Adrenal gland (tissue), 12 donors: ENCODE results near the gene TCERG1L. TPM values are rescaled to one million over a fixed set of nuclear protein-coding genes. Genes with fewer than 3 reads are reported as not detected.

Experiments used
- DNase-seq, 7 donors: peaks; one replicate each; pipeline ENCODE4 v3.0.0-alpha.2; 2019 to 2020
- H3K27ac ChIP-seq, 5 donors: fragments of 200-600 bp; sonication (generic) in 4 of 5; 1 replicate in 3 of 5; 2 replicates in 2 of 5; pipeline versions ENCODE4 v1.5.1 to v1.8.0; 2016 to 2020; ENCODE audit warnings: mild to moderate bottlenecking in 1 of 5
- H3K27me3 ChIP-seq: fragments of 200-600 bp; 2 replicates; pipeline ENCODE4 v1.8.0; 2021
- H3K36me3 ChIP-seq, 2 donors: fragments of 200-600 bp; replicated peaks in 1 of 2; 1 replicate in 1 of 2; 2 replicates in 1 of 2; pipeline versions ENCODE4 v1.5.1 to v1.8.0; 2018 to 2022
- H3K4me1 ChIP-seq, 2 donors: fragments of 200-600 bp; replicated peaks in 1 of 2; 1 replicate in 1 of 2; 2 replicates in 1 of 2; pipeline versions ENCODE4 v1.5.1 to v1.8.0; 2018 to 2021
- H3K4me3 ChIP-seq, 4 donors: fragments of 200-600 bp; sonication (generic) in 3 of 4; one replicate each; pipeline ENCODE4 v1.5.1; 2016 to 2018
- H3K9me3 ChIP-seq, 3 donors: fragments of 200-600 bp; sonication (generic) in 1 of 3; replicated peaks in 1 of 3; 1 replicate in 2 of 3; 2 replicates in 1 of 3; pipeline versions ENCODE4 v1.5.1 to v1.8.0; 2016 to 2021
- POLR2A ChIP-seq, 2 donors: fragments of 450-650 bp; IDR thresholded peaks; one replicate each; pipeline ENCODE4 v1.6.1; 2017; ENCODE audit warnings: antibody characterized with exemption in 2 of 2, mild to moderate bottlenecking in 2 of 2, moderate library complexity in 1 of 2
- WGBS, 4 donors: extraction: QIAGEN DNeasy Blood & Tissue Kit in 2 of 4; methylation state at CpG; one replicate each; pipeline versions ENCODE4 v1.1.5 to v1.1.7; 2013 to 2017; 5-methylcytosine and 5-hydroxymethylcytosine counted together
- intact Hi-C, 2 donors: fragments of 100-400 bp; cut with DNase I; formaldehyde crosslinking; loops; one replicate each; pipeline versions ENCODE4 v1.14.1 to v1.15.0; 2022 to 2023
- polyA plus RNA-seq, 3 donors: library from polyadenylated mRNA; stranded (reverse); fragments of 200-250 nt in 2 of 3; fragments of 350-450 nt in 1 of 3; fragmentation: Illumina TruSeq in 1 of 3; extraction: RNeasy Lipid Tissue Mini Kit (QIAGEN cat#74804) in 1 of 3; gene quantifications; one replicate each; pipeline ENCODE4 v1.2.3, GENCODE V29; 2013 to 2014
- total RNA-seq, 9 donors: library from RNA; depleted of rRNA in 4 of 9; stranded (reverse); fragments of >200 nt in 4 of 9; fragments of 120-200 nt in 1 of 9; fragmentation: NEBNext Ultra II Directional in 1 of 9; extraction: Animal tissue kit (Norgen Biotek cat#: 25700) in 1 of 9; gene quantifications; one replicate each; pipeline versions ENCODE4 v1.1.0 to v1.2.4, GENCODE V29; 2013 to 2023
- TF ChIP-seq, protein P1 (sequence below), 6 experiments: fragments of 450-650 bp in 4 of 6; fragments of 200-600 bp in 2 of 6; sonication (generic) in 1 of 6; IDR thresholded peaks; 1 replicate in 5 of 6; 2 replicates in 1 of 6; pipeline versions ENCODE4 v1.5.1 to v1.8.0; 2016 to 2021; ENCODE audit warnings: antibody characterized with exemption in 6 of 6, mild to moderate bottlenecking in 2 of 6, moderate library complexity in 1 of 6
- donor health status: healthy with polysubstance abuse.
- donor health status: Bipolar disorder and iron deficiency.
- donor health status: DM: yes; HTN: yes; CAD: no.
- donor health status: DM: no; HTN: no; CAD: no.
- donor health status: DM: no; HTN: no; CAD: no.
- donor health status: DM: yes; HTN: yes; CAD: no.

The TCERG1L gene
- total and polyA plus RNA-seq, 12 donors: 0.17 to 3.4 (median 0.97) TPM

DNA sequence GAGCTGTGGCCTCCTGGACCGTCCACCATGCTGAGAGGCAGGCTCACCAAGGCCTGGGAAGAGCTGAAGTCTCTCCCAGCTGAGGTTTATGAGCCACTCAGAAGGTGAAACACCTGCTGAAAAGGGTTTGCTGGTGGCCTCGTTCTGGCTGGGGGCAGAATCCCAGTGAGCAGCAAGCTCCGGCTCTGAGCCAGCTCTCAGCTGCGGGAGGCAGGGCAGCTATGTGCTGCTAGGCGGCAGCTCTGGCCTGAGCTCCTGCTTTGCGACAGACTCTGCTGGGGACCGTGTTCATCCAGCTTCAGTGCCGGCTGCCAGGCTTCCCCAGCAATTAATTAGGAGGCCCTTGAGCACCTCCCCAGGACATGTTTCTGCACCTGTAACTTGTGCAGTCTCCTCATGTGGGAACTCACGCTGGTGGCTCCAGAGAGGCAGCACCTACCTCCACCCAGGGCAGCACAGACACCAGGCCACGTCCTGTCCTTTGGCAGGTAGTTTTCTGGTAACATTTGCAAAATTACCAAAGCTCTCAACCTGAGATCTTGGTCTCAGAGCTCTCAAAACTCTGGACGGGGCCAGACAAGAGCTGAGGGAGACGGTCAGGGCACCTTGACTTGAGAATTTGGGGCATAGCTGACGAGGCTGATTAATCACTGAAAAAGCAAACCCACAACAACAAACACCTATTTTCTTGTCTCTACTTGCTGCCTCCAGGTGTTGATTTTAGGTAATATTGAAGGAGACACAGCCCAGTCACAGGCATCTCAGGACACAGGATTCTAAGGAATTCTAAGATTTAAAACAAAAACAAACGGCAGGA lies 185.0 kb downstream of the TCERG1L start:
- no peaks in the 10 kb centered on the region for H3K9me3 ChIP-seq
- no peak for TF ChIP-seq POLR2A (IDR thresholded peaks at IDR 0.05)
- TF ChIP-seq, protein P1, sequence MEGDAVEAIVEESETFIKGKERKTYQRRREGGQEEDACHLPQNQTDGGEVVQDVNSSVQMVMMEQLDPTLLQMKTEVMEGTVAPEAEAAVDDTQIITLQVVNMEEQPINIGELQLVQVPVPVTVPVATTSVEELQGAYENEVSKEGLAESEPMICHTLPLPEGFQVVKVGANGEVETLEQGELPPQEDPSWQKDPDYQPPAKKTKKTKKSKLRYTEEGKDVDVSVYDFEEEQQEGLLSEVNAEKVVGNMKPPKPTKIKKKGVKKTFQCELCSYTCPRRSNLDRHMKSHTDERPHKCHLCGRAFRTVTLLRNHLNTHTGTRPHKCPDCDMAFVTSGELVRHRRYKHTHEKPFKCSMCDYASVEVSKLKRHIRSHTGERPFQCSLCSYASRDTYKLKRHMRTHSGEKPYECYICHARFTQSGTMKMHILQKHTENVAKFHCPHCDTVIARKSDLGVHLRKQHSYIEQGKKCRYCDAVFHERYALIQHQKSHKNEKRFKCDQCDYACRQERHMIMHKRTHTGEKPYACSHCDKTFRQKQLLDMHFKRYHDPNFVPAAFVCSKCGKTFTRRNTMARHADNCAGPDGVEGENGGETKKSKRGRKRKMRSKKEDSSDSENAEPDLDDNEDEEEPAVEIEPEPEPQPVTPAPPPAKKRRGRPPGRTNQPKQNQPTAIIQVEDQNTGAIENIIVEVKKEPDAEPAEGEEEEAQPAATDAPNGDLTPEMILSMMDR (IDR thresholded peaks at IDR 0.05): no peak
- no peaks in the 10 kb centered on the region for H3K36me3 ChIP-seq
- WGBS, 4 donors: 77 to 86% (median 80%) methylated on average over 7 to 14 of the region's 14 CpGs
- H3K4me1 ChIP-seq: no peaks in the 10 kb centered on the region
- no peak overlapping the region for H3K27ac ChIP-seq
- DNase-seq: peak in 1 of 7 donors; percentile 66
- H3K27me3 ChIP-seq: no peaks in the 10 kb centered on the region
- intact Hi-C loops: no loop called here
- no peak overlapping the region for H3K4me3 ChIP-seq

DNA sequence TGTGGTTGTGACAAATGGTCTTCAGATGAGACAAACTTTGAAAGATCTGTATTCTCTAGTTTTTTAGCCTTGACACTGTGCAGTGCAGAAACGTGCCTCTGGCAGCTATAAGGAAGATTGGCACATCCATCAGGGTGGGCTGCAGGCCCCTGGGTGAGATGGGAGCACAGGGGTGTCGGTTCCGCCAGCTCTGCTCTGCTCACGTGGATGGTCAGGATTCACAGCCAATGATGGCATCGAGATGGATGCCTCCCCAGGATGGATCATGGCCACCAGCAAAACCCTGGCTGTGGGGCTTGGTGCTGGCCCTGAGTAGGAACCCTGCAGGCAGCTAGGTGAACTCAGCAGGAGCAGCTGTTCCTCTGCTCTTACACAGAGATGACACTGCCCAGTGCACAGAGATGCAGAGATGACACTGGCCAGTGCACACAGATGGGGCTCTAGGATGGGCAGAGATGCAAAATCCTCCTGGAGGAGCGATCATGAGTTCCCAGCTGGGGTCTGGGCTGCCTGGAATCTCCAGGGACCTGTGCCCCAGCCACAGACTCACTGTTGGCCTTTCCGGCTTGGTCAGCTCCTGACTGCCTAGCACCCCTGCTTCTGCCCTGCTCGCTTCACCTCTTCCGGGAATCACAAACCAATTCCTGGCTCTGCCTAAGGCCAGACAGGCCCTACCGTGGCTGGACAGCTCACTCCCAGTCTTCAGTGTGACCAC lies 185.9 kb downstream of the TCERG1L start:
- Histone ChIP-seq H3K4me1 (no peaks in the 10 kb centered on the region), H3K4me3 (no peak overlapping the region), H3K9me3 (no peaks in the 10 kb centered on the region), H3K27me3 (no peaks in the 10 kb centered on the region), H3K27ac (no peak overlapping the region), H3K36me3 (no peaks in the 10 kb centered on the region)
- intact Hi-C loops: no loop called here
- TF ChIP-seq POLR2A (IDR thresholded peaks at IDR 0.05): no peak
- TF ChIP-seq, protein P1 (IDR thresholded peaks at IDR 0.05): no peak
- 76 to 87% (median 81%) methylated on average over 5 to 10 of the region's 10 CpGs for WGBS, 4 donors
- DNase-seq: no peak

GRCh38 chr10:131124945-131125344 lies 186.6 kb downstream of the TCERG1L start:
- H3K36me3 ChIP-seq: no peaks in the 10 kb centered on the region
- intact Hi-C loops: no loop called here
- no peaks in the 10 kb centered on the region for H3K9me3 ChIP-seq
- no peaks in the 10 kb centered on the region for H3K27me3 ChIP-seq
- no peak overlapping the region for H3K4me3 ChIP-seq
- no peak overlapping the region for H3K27ac ChIP-seq
- no peaks in the 10 kb centered on the region for H3K4me1 ChIP-seq
- no peak for DNase-seq
- TF ChIP-seq, protein P1 (IDR thresholded peaks at IDR 0.05): no peak
- no peak for TF ChIP-seq POLR2A (IDR thresholded peaks at IDR 0.05)

- Histone ChIP-seq H3K27ac (no peak overlapping the region), H3K27me3 (no peaks in the 10 kb centered on the region), H3K36me3 (no peaks in the 10 kb centered on the region), H3K4me1 (no peaks in the 10 kb centered on the region), H3K4me3 (no peak overlapping the region), H3K9me3 (no peaks in the 10 kb centered on the region)
- no peak for TF ChIP-seq POLR2A (IDR thresholded peaks at IDR 0.05)
- TF ChIP-seq, protein P1 (IDR thresholded peaks at IDR 0.05): no peak
- 80 to 91% (median 86%) methylated on average over 4 to 11 of the region's 11 CpGs for WGBS, 4 donors
- no peak for DNase-seq
- intact Hi-C loops: no loop called here
Measured at GRCh38 chr10:131123496-131123895, 188.0 kb downstream of the TCERG1L start.
